Pancreas (tissue), 10 donors: ENCODE measurements around the gene TMEM132C. TPM values are rescaled to one million over a fixed set of nuclear protein-coding genes. Genes with fewer than 3 reads are reported as not detected.

Experiments
- ATAC-seq, 4 donors: fragments of 200-7000 bp; cut with Tn5 transposase; one replicate each; pipeline versions ENCODE4 v1.8.0 to v1.9.1; 2020; ENCODE audit warnings: mild to moderate bottlenecking in 4 of 4, moderate library complexity in 4 of 4
- DNase-seq, 6 donors: peaks; one replicate each; pipeline ENCODE4 v3.0.0-alpha.2; 2020
- FAIRE-seq: peaks from 2 replicates; lab custom pipeline; 2012; peaks lifted over from hg19 to GRCh38; lab: Jason Lieb, UNC
- H3K27ac ChIP-seq, 4 donors: fragments of 200-600 bp; sonication (generic); 1 replicate in 3 of 4; 2 replicates in 1 of 4; pipeline versions ENCODE4 v1.5.0 to v1.8.0; 2020
- H3K27me3 ChIP-seq, 4 donors: fragments of 200-600 bp; one replicate each; pipeline ENCODE4 v1.8.0; 2021
- H3K36me3 ChIP-seq, 3 donors: fragments of 200-600 bp; sonication (generic) in 1 of 3; one replicate each; pipeline versions ENCODE4 v1.5.0 to v1.8.0; 2020 to 2021
- H3K4me1 ChIP-seq, 3 donors: fragments of 200-600 bp; one replicate each; pipeline ENCODE4 v1.8.0; 2021
- H3K4me3 ChIP-seq, 4 donors: fragments of 200-600 bp; sonication (generic) in 2 of 4; one replicate each; pipeline versions ENCODE4 v1.5.0 to v1.8.0; 2020 to 2021
- H3K9me3 ChIP-seq, 4 donors: fragments of 200-600 bp; one replicate each; pipeline ENCODE4 v1.8.0; 2021
- CTCF ChIP-seq, 4 donors: fragments of 200-600 bp; sonication (generic) in 3 of 4; IDR thresholded peaks; one replicate each; pipeline versions ENCODE4 v1.5.0 to v1.8.0; 2021; ENCODE audit warnings: antibody characterized with exemption in 4 of 4
- WGBS, 2 donors: extraction: QIAGEN DNeasy Blood & Tissue Kit; methylation state at CpG; one replicate each; pipeline ENCODE4 v1.1.7; 2013; 5-methylcytosine and 5-hydroxymethylcytosine counted together
- intact Hi-C, 3 donors: fragments of 100-400 bp; cut with DNase I; formaldehyde crosslinking; loops; one replicate each; pipeline versions ENCODE4 v1.11.1 to v1.14.2; 2022
- polyA plus RNA-seq, 2 donors: library from polyadenylated mRNA; stranded (reverse); fragments of 200-250 nt; gene quantifications; one replicate each; pipeline ENCODE4 v1.2.3, GENCODE V29; 2013
- total RNA-seq, 6 donors: library from RNA; stranded (reverse); fragmentation: NEBNext Ultra II Directional in 4 of 6; extraction: Animal tissue kit (Norgen Biotek cat#: 25700) in 4 of 6; gene quantifications; one replicate each; pipeline versions ENCODE4 v1.2.1 to v1.2.4, GENCODE V29; 2021 to 2023
- donor health status: healthy with polysubstance abuse.
- donor health status: DM: no; HTN: no; CAD: no; lungs with moderate emphysema.
- donor health status: DM: no; HTN: no; CAD: no.
- donor health status: control.
- donor health status: control.
- donor health status: Bipolar disorder and iron deficiency.
- donor health status: DM: yes; HTN: yes; CAD: no.
- donor health status: DM: no; HTN: no; CAD: no.
- donor health status: DM: no; HTN: no; CAD: no.
- donor health status: DM: yes; HTN: yes; CAD: no.

TMEM132C gene
- total and polyA plus RNA-seq, 8 donors = 0.63 to 5.8 (median 3.1) TPM

GRCh38 chr12:128420163-128420562, 153.2 kb downstream of the TMEM132C start:
- Histone ChIP-seq H3K27ac (no peak overlapping the region), H3K9me3 (no peaks in the 10 kb centered on the region), H3K4me1 (no peaks in the 10 kb centered on the region), H3K36me3 (no peaks in the 10 kb centered on the region), H3K4me3 (no peak overlapping the region), H3K27me3 (no peaks in the 10 kb centered on the region)
- no peak for ATAC-seq
- WGBS, 2 donors = 56 to 77% methylated on average over 2 of the region's 2 CpGs
- no peak for DNase-seq
- no peak for TF ChIP-seq CTCF (IDR thresholded peaks at IDR 0.05)
- FAIRE-seq = no peak
- intact Hi-C loops = no loop called here

- ATAC-seq = no peak
- intact Hi-C loops = no loop called here
- no peak for TF ChIP-seq CTCF (IDR thresholded peaks at IDR 0.05)
These were observed 154.4 kb downstream of the TMEM132C start for GRCh38 chr12:128421375-128421774.

GRCh38 chr12:128423205-128423604, 156.2 kb downstream of the TMEM132C start:
- intact Hi-C loops = no loop called here
- Histone ChIP-seq H3K27ac (no peak overlapping the region), H3K9me3 (no peaks in the 10 kb centered on the region), H3K36me3 (no peaks in the 10 kb centered on the region), H3K4me3 (no peak overlapping the region), H3K27me3 (no peaks in the 10 kb centered on the region), H3K4me1 (no peaks in the 10 kb centered on the region)
- ATAC-seq (no peak), FAIRE-seq (no peak), DNase-seq (no peak)
- no peak for TF ChIP-seq CTCF (IDR thresholded peaks at IDR 0.05)
- WGBS, 2 donors = 57 to 63% methylated on average over 2 of the region's 2 CpGs

More at GRCh38 chr12:128421375-128421774, 154.4 kb downstream of the TMEM132C start:
- Histone ChIP-seq H3K4me1 (no peaks in the 10 kb centered on the region), H3K27ac (no peak overlapping the region), H3K4me3 (no peak overlapping the region), H3K36me3 (no peaks in the 10 kb centered on the region), H3K27me3 (no peaks in the 10 kb centered on the region), H3K9me3 (no peaks in the 10 kb centered on the region)
- DNase-seq (no peak), FAIRE-seq (no peak)
- 56 to 71% methylated on average over 7 of the region's 7 CpGs for WGBS, 2 donors

GRCh38 chr12:128424931-128425431, 158.0 kb downstream of the TMEM132C start:
- FAIRE-seq (no peak), DNase-seq (no peak), ATAC-seq (no peak)
- Histone ChIP-seq H3K4me3 (no peak overlapping the region), H3K4me1 (no peaks in the 10 kb centered on the region), H3K36me3 (no peaks in the 10 kb centered on the region), H3K27ac (no peak overlapping the region), H3K9me3 (no peaks in the 10 kb centered on the region), H3K27me3 (no peaks in the 10 kb centered on the region)
- intact Hi-C loops = no loop called here
- TF ChIP-seq CTCF (IDR thresholded peaks at IDR 0.05) = no peak
- 63 to 73% methylated on average over 7 of the region's 7 CpGs for WGBS, 2 donors

- Histone ChIP-seq H3K27me3 (no peaks in the 10 kb centered on the region), H3K4me1 (no peaks in the 10 kb centered on the region), H3K27ac (no peak overlapping the region), H3K4me3 (no peak overlapping the region), H3K36me3 (no peaks in the 10 kb centered on the region), H3K9me3 (no peaks in the 10 kb centered on the region)
- no peak for ATAC-seq
- no peak for DNase-seq
- 66 to 73% methylated on average over 18 of the region's 18 CpGs for WGBS, 2 donors
- FAIRE-seq = no peak
- intact Hi-C loops = no loop called here
- TF ChIP-seq CTCF (IDR thresholded peaks at IDR 0.05) = no peak
These were observed 158.8 kb downstream of the TMEM132C start for GRCh38 chr12:128425666-128426331.
